LNCAP (cell line): ENCODE measurements around the gene DENND10.

Experiments used
- TF ChIP-seq, protein P1 (sequence below): fragments of 450-650 bp; IDR thresholded peaks from 2 replicates; pipeline ENCODE4 v1.5.1; 2017; ENCODE audit warnings: mild to moderate bottlenecking

The DENND10 gene

DNA sequence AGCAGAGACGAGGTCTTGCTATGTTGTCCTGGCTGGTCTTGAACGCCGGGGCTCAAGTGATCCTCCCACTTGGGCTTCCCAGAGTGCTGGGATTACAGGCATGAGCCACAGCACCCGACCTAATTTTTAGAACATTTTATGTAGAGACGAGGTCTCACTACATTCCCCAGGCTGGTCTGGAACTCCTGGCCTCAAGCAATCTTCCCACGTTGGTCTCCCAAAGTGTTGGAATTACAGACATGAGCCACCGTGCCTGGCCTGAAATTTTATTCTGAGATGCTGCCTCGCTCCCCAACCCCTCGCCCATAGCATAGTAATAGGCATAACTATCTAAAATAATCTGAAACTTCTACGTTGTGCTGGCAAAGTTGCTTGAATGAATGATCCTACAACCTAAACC is 39.7 kb downstream of the DENND10 start:
- TF ChIP-seq, protein P1, sequence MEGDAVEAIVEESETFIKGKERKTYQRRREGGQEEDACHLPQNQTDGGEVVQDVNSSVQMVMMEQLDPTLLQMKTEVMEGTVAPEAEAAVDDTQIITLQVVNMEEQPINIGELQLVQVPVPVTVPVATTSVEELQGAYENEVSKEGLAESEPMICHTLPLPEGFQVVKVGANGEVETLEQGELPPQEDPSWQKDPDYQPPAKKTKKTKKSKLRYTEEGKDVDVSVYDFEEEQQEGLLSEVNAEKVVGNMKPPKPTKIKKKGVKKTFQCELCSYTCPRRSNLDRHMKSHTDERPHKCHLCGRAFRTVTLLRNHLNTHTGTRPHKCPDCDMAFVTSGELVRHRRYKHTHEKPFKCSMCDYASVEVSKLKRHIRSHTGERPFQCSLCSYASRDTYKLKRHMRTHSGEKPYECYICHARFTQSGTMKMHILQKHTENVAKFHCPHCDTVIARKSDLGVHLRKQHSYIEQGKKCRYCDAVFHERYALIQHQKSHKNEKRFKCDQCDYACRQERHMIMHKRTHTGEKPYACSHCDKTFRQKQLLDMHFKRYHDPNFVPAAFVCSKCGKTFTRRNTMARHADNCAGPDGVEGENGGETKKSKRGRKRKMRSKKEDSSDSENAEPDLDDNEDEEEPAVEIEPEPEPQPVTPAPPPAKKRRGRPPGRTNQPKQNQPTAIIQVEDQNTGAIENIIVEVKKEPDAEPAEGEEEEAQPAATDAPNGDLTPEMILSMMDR, result no peak

GRCh38 chr10:119149157-119149556 is 45.2 kb downstream of the DENND10 start:
- TF ChIP-seq, protein P1, result no peak

DNA sequence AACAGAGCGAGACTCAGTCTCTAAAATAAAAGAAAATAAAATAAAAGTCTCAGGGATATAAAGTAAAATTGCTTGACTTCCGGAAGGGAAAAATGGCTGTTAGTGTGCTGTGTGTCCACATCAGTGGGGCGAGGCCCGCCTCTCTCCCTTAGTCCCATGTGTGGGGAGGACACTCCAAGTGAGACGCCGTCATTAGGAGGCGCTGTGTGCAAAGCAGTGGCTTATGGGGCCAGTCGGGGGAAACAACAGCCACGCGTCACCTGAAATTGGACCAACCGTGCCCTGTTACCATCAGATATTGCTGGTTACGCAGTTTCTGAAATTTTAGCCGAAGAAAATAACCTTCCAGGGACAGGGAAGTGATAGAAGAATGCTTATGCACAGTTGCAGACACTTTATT is 45.8 kb downstream of the DENND10 start:
- TF ChIP-seq, protein P1, result no peak

- TF ChIP-seq, protein P1, result no peak
These were observed 49.1 kb downstream of the DENND10 start for GRCh38 chr10:119153041-119153440.

GRCh38 chr10:119153661-119154060 is 49.7 kb downstream of the DENND10 start:
- TF ChIP-seq, protein P1, result no peak

DNA sequence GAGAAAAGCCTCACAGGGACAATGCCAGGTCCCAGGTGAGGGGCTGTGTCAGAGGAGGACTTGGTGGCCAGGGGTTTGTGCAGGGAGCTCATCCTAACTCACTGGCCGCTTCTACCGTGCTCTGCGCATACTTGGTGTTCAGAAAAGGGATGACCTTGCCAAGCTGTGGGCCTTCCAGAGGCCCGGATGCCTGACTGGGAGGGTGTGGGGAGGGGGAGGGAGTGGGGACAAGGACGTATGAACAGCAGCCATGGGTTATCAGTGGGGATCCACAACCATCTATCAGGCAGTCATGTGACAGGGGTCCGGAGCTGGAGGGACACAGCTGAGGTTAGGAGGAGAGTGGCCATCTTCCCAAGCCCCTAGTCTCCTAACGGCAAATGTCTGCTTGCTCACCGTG is 55.4 kb downstream of the DENND10 start:
- TF ChIP-seq, protein P1, result no peak

DNA sequence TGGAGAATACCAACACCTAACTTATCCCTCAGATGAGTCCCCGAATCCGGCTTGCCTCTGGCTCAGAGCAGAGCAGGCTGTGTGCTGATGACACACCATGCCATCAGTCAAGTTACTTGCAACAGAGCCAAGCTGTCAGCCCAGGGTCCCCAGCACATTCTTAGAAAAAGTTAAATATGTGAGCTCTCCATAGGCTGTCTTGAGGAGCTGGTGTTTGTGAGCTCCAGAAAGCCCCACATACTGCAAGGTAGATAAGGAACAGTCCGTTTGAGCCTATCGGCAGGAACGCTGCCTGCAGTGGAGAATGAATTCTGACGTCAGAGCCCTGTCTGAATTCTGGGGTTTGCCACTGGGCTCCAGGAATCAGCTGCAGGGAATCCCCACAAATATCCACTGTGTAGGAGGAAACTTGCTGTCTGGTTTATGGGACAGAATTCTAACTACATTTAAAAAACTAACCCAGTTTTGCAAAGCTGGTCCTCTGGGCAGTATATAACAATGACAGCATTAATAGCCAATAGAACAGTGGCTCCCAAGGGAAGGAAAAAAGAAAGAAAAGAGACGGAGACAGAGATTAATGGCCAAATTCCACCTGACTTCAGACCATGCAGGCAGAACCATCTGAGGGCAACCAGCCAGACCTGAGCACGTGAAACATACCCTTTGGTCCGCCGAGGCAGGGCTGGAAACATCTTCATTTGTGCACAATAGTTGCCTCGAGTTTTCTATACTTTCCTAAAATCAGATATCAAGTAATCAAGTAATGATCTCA is 58.0 kb downstream of the DENND10 start:
- TF ChIP-seq, protein P1, result no peak
